CD4-positive, alpha-beta memory T cell (primary cell): ENCODE measurements around the gene ZNF133. TPM values are rescaled to one million over a fixed set of nuclear protein-coding genes. Genes with fewer than 3 reads are reported as not detected.

ENCODE experiments used
- CTCF ChIA-PET: fragments of 350-600 bp; sonication (Branson Sonifier 250); formaldehyde crosslinking; loops from one replicate; lab custom pipeline; 2021; ENCODE audit warnings: inconsistent platforms; ENCODE audit not compliant: partially characterized antibody; lab: Charles Lee
- POLR2A ChIA-PET: fragments of 350-600 bp; sonication (Branson Sonifier 250); formaldehyde crosslinking; loops from one replicate; lab custom pipeline; 2021; ENCODE audit not compliant: partially characterized antibody; lab: Charles Lee
- DNase-seq, 5 donors: peaks; one replicate each; pipeline versions ENCODE4 v3.0.0 to v3.0.0-alpha.2; 2020 to 2022; ENCODE audit warnings: mixed read lengths in 1 of 5
- H3K27ac ChIP-seq: one replicate; pipeline ENCODE4 v1.7.0; 2013; ENCODE audit warnings: low read depth, low read length
- H3K27me3 ChIP-seq: 2 replicates; pipeline ENCODE4 v1.7.0; 2013; ENCODE audit warnings: mild to moderate bottlenecking, low read length, moderate library complexity; ENCODE audit not compliant: insufficient read depth
- H3K36me3 ChIP-seq: 2 replicates; pipeline ENCODE4 v1.7.0; 2013; ENCODE audit warnings: mild to moderate bottlenecking, low read length, moderate library complexity; ENCODE audit not compliant: insufficient read depth
- H3K4me1 ChIP-seq: 2 replicates; pipeline ENCODE4 v1.7.0; 2013; ENCODE audit warnings: mild to moderate bottlenecking, low read length, moderate library complexity; ENCODE audit not compliant: insufficient read depth
- H3K4me3 ChIP-seq, 2 donors: one replicate each; pipeline ENCODE4 v1.7.0; 2013; ENCODE audit warnings: low read length in 2 of 2, mild to moderate bottlenecking in 1 of 2
- H3K9me3 ChIP-seq, 2 donors: one replicate each; pipeline ENCODE4 v1.7.0; 2013; ENCODE audit warnings: low read length in 2 of 2, control low read depth in 1 of 2; ENCODE audit not compliant: control insufficient read depth in 1 of 2
- H3K27ac Mint-ChIP-seq, 7 donors: one replicate each; pipeline ENCODE4 v1.8.0; 2020 to 2021; ENCODE audit warnings: mixed read lengths in 7 of 7, mild to moderate bottlenecking in 6 of 7, inconsistent platforms in 3 of 7, moderate library complexity in 3 of 7
- H3K27me3 Mint-ChIP-seq, 2 donors: one replicate each; pipeline ENCODE4 v1.8.0; 2020 to 2021; ENCODE audit warnings: mixed read lengths in 2 of 2
- H3K36me3 Mint-ChIP-seq, 2 donors: one replicate each; pipeline ENCODE4 v1.8.0; 2020 to 2021; ENCODE audit warnings: mixed read lengths in 2 of 2, inconsistent platforms in 1 of 2, mild to moderate bottlenecking in 1 of 2
- H3K4me1 Mint-ChIP-seq, 4 donors: one replicate each; pipeline ENCODE4 v1.8.0; 2020 to 2021; ENCODE audit warnings: mixed read lengths in 4 of 4, mild to moderate bottlenecking in 1 of 4
- H3K4me3 Mint-ChIP-seq, 8 donors: one replicate each; pipeline ENCODE4 v1.8.0; 2020 to 2021; ENCODE audit warnings: mixed read lengths in 8 of 8, mild to moderate bottlenecking in 7 of 8, moderate library complexity in 6 of 8, inconsistent platforms in 3 of 8
- H3K9me3 Mint-ChIP-seq, 8 donors: one replicate each; pipeline ENCODE4 v1.8.0; 2020 to 2021; ENCODE audit warnings: mixed read lengths in 8 of 8, mild to moderate bottlenecking in 5 of 8, inconsistent platforms in 3 of 8, moderate library complexity in 1 of 8
- intact Hi-C: fragments of 100-400 bp; cut with micrococcal nuclease; formaldehyde crosslinking; loops from one replicate; pipeline ENCODE4 v1.15.1; 2023
- polyA plus RNA-seq, 2 donors: library from polyadenylated mRNA; unstranded; fragments of 300-500 nt; fragmentation: Illumina TruSeq; gene quantifications; one replicate each; pipeline ENCODE4 v1.2.3, GENCODE V29; 2021
- total RNA-seq, 2 experiments: library from RNA; stranded (reverse); gene quantifications; one replicate each; pipeline ENCODE4 v1.2.3, GENCODE V29; 2021

The ZNF133 gene
- total and polyA plus RNA-seq, 4 experiments from 2014 or later = 4.0 to 11.8 (median 8.9) TPM

DNA sequence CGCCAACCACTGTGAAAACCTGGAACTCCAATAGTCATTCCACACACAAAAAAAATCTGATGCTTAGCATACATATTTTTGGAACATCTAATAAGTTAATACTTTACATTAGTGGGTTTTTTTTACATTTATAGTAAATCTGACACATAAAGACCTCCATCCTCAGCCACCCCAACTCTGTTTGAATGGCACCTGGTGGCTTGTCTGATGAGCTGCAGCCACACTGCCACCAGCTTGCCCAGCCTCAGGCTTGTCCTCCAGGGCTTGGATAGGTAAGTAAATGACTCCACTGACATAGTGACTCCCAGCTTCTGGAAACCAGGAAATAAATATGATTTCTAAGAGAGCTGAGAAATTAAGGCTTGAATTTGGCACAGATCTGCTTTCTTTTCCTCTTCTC is 71.5 kb downstream of the ZNF133 start:
- Histone ChIP-seq H3K36me3 (no peaks in the 10 kb centered on the region), H3K4me3 (no peak overlapping the region), H3K9me3 (no peaks in the 10 kb centered on the region), H3K27ac (no peak overlapping the region), H3K27me3 (no peaks in the 10 kb centered on the region), H3K4me1 (no peaks in the 10 kb centered on the region)
- Mint-ChIP-seq H3K27ac (no peak overlapping the region), H3K4me1 (no peaks in the 10 kb centered on the region), H3K36me3 (no peaks in the 10 kb centered on the region), H3K27me3 (peaks cover 0 to 4% of the 10 kb centered on the region in 2 donors), H3K4me3 (no peak overlapping the region), H3K9me3 (peaks cover 0 to 4% (median 2%) of the 10 kb centered on the region in 8 donors)
- CTCF ChIA-PET = no interaction called here
- intact Hi-C loops = no loop called here
- POLR2A ChIA-PET = no interaction called here
- no peak for DNase-seq

DNA sequence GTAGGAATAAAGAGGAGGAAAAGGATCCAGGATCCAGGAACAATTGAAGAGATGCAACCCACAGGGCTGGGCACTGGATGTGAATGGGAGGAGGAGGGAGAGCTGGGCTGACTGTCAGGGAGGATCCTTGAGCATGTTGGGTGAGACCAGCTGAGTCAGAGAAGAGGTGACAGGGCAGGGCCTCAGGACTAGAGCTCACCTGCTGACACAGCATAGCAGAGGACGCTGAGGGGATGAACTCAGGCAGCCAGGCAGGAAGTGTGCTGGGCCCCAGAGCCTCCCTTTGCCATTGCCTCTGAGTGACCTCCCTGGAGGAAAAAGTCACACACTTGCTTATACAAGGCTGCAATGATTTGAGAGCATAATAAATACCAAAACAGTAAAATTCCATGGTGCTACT is 72.3 kb downstream of the ZNF133 start:
- H3K4me1 Mint-ChIP-seq = no peaks in the 10 kb centered on the region
- Histone ChIP-seq H3K27me3 (no peaks in the 10 kb centered on the region), H3K27ac (no peak overlapping the region), H3K4me1 (no peaks in the 10 kb centered on the region), H3K4me3 (no peak overlapping the region), H3K9me3 (no peaks in the 10 kb centered on the region), H3K36me3 (no peaks in the 10 kb centered on the region)
- no peak overlapping the region for H3K4me3 Mint-ChIP-seq
- ChIA-PET CTCF (no interaction called here), POLR2A (no interaction called here)
- intact Hi-C loops = no loop called here
- peaks cover 0 to 3% (median 0%) of the 10 kb centered on the region in 8 donors for H3K9me3 Mint-ChIP-seq
- no peak for DNase-seq
- H3K36me3 Mint-ChIP-seq = no peaks in the 10 kb centered on the region
- H3K27ac Mint-ChIP-seq = peak overlapping the region in 1 of 7 donors; percentile 12
- peaks cover 0 to 2% of the 10 kb centered on the region in 2 donors for H3K27me3 Mint-ChIP-seq

DNA sequence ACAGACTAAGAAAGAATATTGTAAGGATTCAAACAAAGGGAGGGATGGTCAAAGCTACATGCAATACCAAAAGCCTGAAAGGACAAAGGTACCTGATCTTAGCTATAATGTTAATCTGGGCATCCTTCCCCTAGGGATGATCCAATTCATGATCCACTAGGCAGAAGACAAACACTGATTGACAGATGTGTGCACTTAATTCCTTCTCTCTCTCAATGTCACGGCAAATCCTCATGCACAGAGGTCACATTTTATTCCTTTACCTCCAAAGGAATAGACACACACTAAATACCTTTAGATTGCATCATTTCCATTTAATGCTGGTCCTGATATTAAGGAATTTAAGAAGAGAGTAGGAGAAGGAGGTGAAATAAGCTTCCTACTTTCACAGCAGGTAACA is 73.4 kb downstream of the ZNF133 start:
- no peaks in the 10 kb centered on the region for H3K36me3 Mint-ChIP-seq
- no peaks in the 10 kb centered on the region for H3K4me1 Mint-ChIP-seq

DNA sequence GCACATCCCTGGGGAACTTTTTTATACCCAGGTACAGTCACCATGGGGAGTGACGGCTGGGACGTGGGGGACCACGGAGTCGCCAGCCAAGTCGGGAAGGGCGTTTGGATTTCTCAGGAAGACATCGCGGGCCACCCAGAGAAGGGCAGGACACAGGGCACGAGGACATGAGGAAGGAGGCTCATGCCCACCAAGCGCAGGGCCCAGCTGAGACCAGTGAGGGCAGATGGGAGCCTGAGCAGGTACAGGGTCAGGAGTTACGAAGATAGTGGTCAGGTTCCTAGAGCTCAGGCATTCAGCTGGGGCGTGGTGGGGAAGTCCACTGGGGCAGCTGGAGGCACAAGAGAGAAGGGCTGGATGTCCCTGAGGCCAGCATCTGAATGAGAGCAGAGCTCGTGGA is 74.6 kb downstream of the ZNF133 start:
- H3K9me3 Mint-ChIP-seq = peaks cover 0 to 2% (median 0%) of the 10 kb centered on the region in 8 donors
- no peak overlapping the region for H3K27ac Mint-ChIP-seq
- Histone ChIP-seq H3K36me3 (no peaks in the 10 kb centered on the region), H3K9me3 (no peaks in the 10 kb centered on the region), H3K27ac (no peak overlapping the region), H3K27me3 (no peaks in the 10 kb centered on the region), H3K4me3 (no peak overlapping the region), H3K4me1 (no peaks in the 10 kb centered on the region)
- no peaks in the 10 kb centered on the region for H3K4me1 Mint-ChIP-seq
- H3K27me3 Mint-ChIP-seq = peaks cover 0 to 3% of the 10 kb centered on the region in 2 donors
- CTCF ChIA-PET = no interaction called here
- no peak overlapping the region for H3K4me3 Mint-ChIP-seq
- H3K36me3 Mint-ChIP-seq = no peaks in the 10 kb centered on the region
- no peak for DNase-seq
- POLR2A ChIA-PET = no interaction called here
- intact Hi-C loops = no loop called here

More for the DNA sequence above, 73.4 kb downstream of the ZNF133 start:
- Histone ChIP-seq H3K27me3 (no peaks in the 10 kb centered on the region), H3K4me3 (no peak overlapping the region), H3K4me1 (no peaks in the 10 kb centered on the region), H3K36me3 (no peaks in the 10 kb centered on the region), H3K9me3 (no peaks in the 10 kb centered on the region), H3K27ac (no peak overlapping the region)
- no peak overlapping the region for H3K4me3 Mint-ChIP-seq
- ChIA-PET POLR2A (no interaction called here), CTCF (no interaction called here)
- intact Hi-C loops = no loop called here
- H3K27me3 Mint-ChIP-seq = peaks cover 0 to 3% of the 10 kb centered on the region in 2 donors
- no peak for DNase-seq
- peaks cover 0 to 2% (median 0%) of the 10 kb centered on the region in 8 donors for H3K9me3 Mint-ChIP-seq
- no peak overlapping the region for H3K27ac Mint-ChIP-seq

DNA sequence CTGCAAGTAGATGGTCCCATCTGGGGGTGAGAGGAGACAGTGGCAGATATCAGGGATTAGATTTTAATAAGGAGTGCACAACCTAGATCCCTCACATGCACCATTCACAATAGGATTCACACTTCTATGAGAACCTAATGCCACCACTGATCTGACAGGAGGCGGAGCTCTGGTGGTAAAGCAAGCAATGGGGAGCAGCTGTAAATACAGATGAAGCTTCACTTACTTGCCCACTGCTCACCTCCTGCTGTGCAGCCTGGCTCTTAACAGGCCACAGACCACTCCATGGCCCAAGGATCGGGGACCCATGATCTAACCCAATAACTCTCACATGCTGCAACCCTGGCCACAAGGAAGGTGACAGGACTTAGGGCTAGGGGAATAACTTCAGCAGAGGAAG is 75.4 kb downstream of the ZNF133 start:
- Mint-ChIP-seq H3K4me1 (no peaks in the 10 kb centered on the region), H3K27me3 (peaks cover under 1 to 1% of the 10 kb centered on the region in 2 donors), H3K36me3 (no peaks in the 10 kb centered on the region), H3K4me3 (no peak overlapping the region), H3K27ac (no peak overlapping the region), H3K9me3 (peaks cover 0 to 2% (median 0%) of the 10 kb centered on the region in 8 donors)
- intact Hi-C loops = no loop called here
- DNase-seq = no peak
- H3K4me3 ChIP-seq = no peak overlapping the region
- ChIA-PET CTCF (no interaction called here), POLR2A (no interaction called here)
- H3K9me3 ChIP-seq = no peaks in the 10 kb centered on the region
- H3K27ac ChIP-seq = no peak overlapping the region
- no peaks in the 10 kb centered on the region for H3K4me1 ChIP-seq
- H3K27me3 ChIP-seq = no peaks in the 10 kb centered on the region
- H3K36me3 ChIP-seq = no peaks in the 10 kb centered on the region

DNA sequence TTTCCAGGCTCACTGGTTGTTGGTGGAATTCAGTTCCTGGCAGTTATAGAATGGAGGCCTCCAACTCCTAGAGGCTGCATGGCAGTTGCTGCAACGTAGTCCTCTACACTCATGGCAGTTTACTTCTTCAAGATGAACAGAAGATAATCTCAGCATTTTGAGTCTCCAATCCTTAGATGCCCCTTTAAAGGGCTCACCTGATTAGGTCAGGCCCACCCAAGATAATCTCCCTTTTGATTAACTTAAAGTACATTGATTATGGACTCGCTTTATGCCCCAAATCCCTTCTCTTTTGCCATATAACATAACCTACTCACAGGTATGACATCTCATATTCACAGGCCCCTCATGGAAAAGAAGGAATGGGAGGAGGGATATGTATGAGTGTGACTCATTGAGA is 76.4 kb downstream of the ZNF133 start:
- no peaks in the 10 kb centered on the region for H3K9me3 ChIP-seq
- H3K4me3 Mint-ChIP-seq = no peak overlapping the region
- H3K27me3 ChIP-seq = no peaks in the 10 kb centered on the region
- no peaks in the 10 kb centered on the region for H3K4me1 ChIP-seq
- intact Hi-C loops = no loop called here
- peaks cover 1 to 4% of the 10 kb centered on the region in 2 donors for H3K27me3 Mint-ChIP-seq
- no peak for DNase-seq
- H3K27ac ChIP-seq = no peak overlapping the region
- CTCF ChIA-PET = no interaction called here
- H3K4me3 ChIP-seq = no peak overlapping the region
- no peaks in the 10 kb centered on the region for H3K4me1 Mint-ChIP-seq
- no peak overlapping the region for H3K27ac Mint-ChIP-seq
- H3K9me3 Mint-ChIP-seq = peaks cover 0 to 4% (median under 1%) of the 10 kb centered on the region in 8 donors
- POLR2A ChIA-PET = no interaction called here
- no peaks in the 10 kb centered on the region for H3K36me3 Mint-ChIP-seq
- H3K36me3 ChIP-seq = no peaks in the 10 kb centered on the region

Other genes with a start within 250 kb of the ZNF133 start
- gene OVOL2, start 230.6 kb upstream of the ZNF133 start, total RNA-seq = not detected
- gene OVOL2, start 230.6 kb upstream of the ZNF133 start, polyA plus RNA-seq = not detected
- gene KAT14, start 150.7 kb upstream of the ZNF133 start, total RNA-seq = 10 to 100 TPM; 22.4 to 24.0 TPM
- 10 to 100 TPM; 14.7 to 18.1 TPM for gene KAT14, start 150.7 kb upstream of the ZNF133 start, polyA plus RNA-seq
- 10 to 100 TPM; 14.1 to 15.0 TPM for gene PET117, start 150.7 kb upstream of the ZNF133 start, total RNA-seq
- 10 to 100 TPM; 23.9 to 40.9 TPM for gene PET117, start 150.7 kb upstream of the ZNF133 start, polyA plus RNA-seq
- gene DZANK1, start 178.5 kb downstream of the ZNF133 start, total RNA-seq = 1 to 10 TPM; 2.7 to 3.0 TPM
- gene DZANK1, start 178.5 kb downstream of the ZNF133 start, polyA plus RNA-seq = 1 to 10 TPM in 1 of 2 donors, under 1 TPM in 1; 0.99 to 1.1 TPM
- 1 to 10 TPM; 7.8 to 9.1 TPM for gene POLR3F, start 178.9 kb downstream of the ZNF133 start, total RNA-seq
- 1 to 10 TPM; 7.1 to 7.8 TPM for gene POLR3F, start 178.9 kb downstream of the ZNF133 start, polyA plus RNA-seq
- 1 to 10 TPM; 9.0 to 9.2 TPM for gene RBBP9, start 208.7 kb downstream of the ZNF133 start, total RNA-seq
- gene RBBP9, start 208.7 kb downstream of the ZNF133 start, polyA plus RNA-seq = 1 to 10 TPM; 8.4 to 9.0 TPM
- gene SEC23B, start 219.4 kb downstream of the ZNF133 start, total RNA-seq = 10 to 100 TPM; 46.8 to 50.0 TPM
- gene SEC23B, start 219.4 kb downstream of the ZNF133 start, polyA plus RNA-seq = 10 to 100 TPM; 56.8 to 65.4 TPM